Kidney glomerular epithelial cell (primary cell): ENCODE results near the gene HAPLN1.

Source experiments
- DNase-seq: peaks from one replicate; lab custom pipeline; 2025; lab: John Stamatoyannopoulos, UW

HAPLN1 gene

DNA sequence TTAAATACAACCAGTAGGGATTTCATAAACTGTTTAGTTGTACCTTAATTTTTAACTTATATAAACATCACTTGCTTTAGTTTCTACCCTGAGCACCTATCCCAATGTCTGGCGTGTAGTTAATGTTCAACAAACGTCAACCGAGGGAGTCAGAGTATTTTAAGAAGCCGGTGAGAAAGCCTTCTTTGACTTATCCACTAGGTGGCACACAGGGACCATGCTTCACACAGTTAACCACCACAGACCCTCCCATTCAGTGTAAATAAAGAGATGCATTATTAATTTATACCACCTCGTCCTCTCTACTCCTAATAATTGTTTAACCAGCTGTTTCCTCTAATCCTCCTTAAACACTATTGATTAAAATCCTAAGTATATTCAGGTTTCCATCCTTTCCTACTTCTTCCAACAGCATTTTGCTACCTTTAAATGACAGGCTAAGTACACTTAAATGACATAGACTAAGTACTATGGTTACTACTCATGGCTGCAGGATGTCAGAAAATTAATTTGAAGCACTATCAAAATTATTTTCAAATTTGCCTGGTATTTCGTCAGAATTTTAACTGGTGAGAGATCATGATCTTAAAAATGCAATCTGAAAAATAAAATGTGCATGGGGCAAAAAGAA lies 2.3 kb downstream of the HAPLN1 start:
- peak; percentile 76 for DNase-seq

DNA sequence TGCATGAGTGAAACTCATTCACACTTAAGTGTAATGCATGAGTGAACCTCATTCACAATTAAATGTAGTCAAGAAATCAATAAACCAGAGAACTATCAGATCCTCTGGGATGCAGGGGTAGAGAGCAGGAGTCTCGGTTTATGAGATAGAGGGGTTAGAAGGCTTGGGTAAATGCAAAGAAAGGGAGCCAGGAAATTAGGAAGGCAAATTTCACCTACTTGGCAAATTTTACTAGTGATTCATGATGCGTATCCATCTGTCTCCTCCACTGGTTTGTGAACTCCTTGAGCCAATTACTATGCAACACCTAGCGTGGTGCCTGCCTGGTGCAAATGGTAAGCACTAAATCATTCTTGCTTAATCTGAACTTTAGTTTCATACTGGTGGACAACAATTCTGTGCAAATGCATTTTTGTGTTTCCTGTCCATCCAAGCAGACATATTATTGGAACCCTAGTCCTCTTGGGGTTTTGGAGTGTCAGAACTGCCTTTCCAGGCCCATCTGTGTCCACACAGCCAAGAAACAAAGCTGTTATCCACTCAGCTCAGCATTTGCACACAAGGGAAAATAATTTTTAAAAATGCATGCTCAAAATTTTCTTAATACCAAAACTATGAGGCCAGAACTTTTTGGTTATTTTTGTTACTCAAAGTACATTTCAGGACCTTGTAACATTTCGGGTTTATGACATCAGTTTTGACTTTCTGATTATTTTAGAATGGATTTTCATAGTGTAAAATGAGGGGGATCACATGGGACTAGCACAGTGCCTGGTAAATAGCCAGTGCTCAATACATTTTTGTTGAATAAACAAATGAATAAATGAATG lies 5.2 kb downstream of the HAPLN1 start:
- peak; percentile 15 for DNase-seq

DNA sequence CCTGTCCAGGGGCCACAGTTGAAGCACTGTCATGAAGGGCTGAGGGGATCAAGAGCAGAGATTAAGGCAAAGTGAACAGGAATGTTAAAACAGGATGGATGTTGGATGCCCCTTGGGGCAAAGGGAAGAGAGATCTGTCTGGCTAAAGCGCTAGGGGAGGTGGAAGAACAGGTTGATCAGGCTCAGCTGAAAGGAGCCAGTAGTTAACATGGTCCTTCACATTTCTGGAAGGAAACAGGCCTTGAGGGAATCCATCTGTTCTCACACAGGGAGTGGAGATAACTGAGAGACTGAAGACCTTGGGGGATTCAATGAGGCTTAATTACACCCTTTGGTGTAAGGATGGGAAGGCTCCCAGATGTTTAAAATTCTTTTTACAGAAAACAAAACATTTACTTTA lies 5.8 kb downstream of the HAPLN1 start:
- no peak for DNase-seq

DNA sequence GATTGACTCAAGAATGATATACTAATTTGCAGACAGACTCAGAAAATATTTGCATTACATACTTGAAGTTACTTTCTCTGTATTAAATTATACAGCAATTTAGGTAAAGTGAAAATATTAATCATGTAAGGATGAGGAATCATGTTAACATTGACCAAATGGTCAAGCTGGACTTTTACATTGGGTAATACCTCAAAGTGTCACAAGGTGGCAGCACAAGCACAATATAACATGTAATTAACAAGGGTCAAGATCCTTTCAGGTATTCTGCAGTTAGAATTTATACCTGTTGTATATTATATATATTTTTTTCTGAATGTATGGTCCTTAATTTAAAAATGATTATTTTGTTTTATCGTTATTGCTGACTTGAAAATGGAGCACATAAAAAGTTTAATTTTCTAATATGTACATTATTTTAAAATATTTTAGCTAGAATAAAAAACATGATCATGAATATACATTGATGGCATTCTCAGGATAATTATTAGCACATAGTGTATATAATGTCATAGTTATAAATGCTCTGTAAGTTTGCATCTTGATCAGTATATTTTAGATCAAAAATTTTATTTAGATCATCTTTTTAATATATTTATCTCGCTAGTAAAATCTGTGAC lies 8.6 kb downstream of the HAPLN1 start:
- DNase-seq: peak; percentile 36

DNA sequence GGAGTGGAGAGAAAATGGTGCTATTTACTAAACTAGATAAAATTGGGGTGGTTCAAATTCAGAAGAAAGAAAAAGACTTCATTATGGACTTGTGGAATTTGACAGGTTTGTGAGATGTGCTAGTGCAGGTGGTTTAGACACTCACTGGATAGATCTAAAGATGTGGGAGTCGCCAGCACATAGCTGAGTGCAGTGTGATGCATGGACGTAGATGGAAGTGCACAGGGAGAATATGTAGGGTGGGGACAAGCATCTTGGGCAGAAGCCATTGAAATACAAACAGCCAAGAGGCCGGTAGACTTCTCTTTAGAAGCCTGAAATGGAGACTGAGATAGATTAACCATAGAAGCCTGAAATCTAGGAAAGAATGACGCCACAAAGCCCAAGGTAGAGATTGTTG lies 10.7 kb downstream of the HAPLN1 start:
- DNase-seq: no peak

DNA sequence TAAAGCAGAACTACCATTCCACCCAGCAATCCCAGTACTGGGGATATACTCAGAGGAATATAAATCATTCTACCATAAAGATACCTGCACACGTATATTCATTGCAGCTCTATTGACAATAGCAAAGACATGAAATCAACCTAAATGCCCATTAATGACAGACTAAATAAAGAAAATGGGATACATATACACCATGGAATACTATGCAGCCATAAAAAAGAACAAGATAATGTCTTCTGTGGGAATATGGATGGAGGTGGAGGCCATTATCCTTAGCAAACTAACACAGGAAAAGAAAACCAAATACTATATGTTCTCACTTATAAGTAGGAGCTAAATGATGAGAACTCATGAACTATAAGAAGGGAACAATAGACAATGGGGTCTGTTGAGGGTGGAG lies 12.5 kb downstream of the HAPLN1 start:
- no peak for DNase-seq

DNA sequence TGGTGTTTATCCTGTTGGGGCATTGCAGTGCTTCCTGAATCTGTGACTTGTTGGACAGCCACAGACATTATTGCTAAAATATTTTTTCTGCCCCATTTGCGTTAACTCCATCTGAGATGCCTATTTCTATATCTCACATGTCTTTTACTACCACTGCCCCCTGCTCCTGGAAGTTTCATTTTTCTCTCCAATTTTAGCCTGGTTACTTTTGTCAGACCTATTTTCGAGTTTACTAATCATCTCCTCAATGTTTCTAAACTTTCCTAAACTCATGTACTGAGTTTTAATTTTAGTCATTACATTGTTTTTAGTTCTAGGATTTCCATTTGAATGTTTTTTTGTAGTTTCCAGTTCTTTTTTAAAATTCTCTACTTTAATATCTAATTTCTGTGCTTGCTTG lies 17.6 kb downstream of the HAPLN1 start:
- no peak for DNase-seq

DNA sequence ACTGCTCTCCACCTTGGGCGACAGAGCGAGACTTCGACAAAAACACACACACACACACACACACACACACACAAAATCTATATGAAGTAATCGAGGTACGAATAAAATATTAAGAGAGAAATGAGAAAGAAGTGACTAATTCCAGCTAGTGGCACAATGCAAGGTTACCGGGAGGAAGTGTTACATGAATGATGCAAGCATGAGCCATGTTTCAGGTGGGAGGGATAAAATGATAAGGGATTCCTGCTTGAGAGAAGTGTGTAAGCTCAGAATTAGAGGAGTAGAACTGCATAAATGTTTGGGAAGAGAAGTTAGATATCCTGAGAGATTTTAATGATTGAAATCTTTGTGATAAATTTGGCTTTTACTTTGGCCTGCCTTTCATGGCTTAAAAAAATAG lies 18.8 kb downstream of the HAPLN1 start:
- DNase-seq: no peak

DNA sequence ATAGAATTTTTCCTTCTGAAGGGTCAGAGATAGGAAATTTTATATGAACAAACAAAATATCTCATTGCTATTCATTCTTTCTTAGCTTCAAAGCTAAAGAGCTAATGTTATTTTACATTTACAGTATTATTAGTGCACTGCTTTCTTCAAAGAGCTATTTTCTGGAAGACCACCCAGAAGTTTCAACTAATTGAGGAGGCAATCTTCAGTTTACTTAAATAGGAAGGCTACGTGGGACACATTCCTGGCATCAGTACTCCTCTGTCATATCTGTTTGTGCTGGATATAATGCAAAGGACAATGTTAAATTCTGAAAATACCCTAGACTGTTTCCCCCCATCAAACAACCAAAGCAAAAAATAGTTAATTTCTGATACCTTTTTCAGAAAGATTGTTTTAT lies 30.8 kb downstream of the HAPLN1 start:
- no peak for DNase-seq

DNA sequence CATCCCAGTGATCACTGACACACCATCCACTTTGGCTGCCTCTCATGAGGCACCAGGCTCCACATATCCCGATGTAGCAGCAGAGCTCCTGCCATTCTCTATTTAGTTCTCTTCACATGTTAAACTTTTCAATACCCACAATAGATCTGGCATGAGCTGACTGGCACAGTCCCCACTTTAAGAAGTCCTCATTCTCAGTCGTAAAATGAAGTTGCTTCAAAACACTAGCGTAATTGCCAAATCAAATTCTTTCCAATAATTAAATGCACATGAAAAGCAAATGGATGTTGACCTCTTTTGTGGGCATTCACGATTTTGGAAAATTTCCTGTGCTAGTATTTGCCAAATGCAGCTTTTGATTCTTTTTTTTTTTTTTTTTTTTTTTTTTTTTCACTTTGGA lies 32.4 kb downstream of the HAPLN1 start:
- DNase-seq: no peak

DNA sequence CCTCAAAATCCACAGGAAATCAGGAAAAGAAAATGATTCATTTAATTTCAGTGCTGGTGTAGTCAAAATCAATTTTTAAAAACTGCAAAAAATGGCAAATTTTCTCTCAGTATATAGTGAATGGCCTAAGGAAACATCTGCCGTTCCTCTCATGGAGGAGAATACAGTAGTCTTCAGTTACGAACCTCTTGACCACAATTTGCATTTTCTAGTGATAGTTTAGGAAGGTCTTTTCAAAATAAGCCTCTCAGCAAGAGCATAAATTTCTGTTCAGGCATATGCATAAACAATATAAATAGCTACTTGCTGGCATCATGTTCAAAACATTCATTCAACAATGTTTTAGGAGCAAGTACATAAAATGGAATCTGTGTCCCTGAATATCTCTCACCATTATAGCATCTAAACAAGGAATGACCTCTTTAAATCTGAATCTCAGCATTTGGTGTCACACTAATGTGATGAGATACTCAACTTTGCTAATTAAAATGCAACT lies 33.5 kb downstream of the HAPLN1 start:
- no peak for DNase-seq

DNA sequence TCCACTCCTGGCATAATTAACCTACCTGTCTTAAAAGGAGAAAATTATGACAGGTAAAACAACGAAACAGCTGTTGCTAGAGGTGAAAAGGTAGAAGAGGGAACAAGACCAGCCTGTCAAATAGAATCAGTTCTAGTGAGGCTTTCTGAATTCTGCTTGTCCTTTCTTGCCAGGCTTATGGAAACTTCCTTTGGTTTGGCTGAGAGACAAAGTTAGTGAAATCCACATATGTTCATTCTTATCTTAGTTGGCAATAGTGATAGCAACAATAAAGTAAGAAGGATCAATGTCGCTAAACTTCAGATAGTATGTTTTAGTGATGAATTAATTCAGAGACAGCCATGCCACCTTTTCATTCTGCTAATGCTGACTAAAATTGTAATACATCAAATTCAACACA lies 34.4 kb downstream of the HAPLN1 start:
- DNase-seq: no peak

DNA sequence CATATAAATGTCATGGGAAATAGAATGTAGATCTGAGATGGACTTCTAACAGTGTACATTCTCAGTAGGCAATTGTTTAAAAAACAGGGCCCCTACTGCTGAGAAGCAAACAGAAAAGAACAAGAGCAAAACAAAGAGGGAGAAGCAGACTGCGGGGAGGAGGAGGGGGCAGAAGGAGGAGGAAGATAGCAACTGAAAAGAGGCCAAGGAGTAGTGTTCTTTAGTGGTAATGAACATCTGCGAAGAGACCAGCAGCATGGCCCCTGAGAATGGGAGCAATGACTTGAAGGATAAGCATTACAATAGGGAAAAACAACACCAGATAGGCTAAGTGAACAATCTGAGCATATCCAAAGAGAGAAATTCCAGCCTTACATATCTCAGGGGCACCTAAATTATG lies 36.8 kb downstream of the HAPLN1 start:
- DNase-seq: no peak

DNA sequence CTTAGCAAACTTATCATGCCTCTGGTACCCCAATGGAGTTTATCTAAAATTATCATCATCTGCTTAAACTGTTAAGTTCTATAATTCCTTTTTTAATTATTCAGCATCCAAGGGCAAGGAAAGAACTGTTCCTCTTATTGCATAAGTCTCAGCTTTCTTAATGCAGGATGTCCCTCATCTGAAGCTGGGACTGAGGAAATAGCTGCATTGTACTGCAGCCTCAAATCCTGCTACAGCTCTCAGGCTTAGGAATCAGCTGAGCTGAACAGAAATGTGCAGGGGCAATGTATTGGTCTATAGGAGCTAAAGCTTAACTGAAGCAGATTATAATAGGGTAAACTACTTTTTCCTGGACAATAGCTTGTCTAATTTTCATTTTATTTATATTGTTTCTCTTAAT lies 48.0 kb downstream of the HAPLN1 start:
- DNase-seq: no peak

DNA sequence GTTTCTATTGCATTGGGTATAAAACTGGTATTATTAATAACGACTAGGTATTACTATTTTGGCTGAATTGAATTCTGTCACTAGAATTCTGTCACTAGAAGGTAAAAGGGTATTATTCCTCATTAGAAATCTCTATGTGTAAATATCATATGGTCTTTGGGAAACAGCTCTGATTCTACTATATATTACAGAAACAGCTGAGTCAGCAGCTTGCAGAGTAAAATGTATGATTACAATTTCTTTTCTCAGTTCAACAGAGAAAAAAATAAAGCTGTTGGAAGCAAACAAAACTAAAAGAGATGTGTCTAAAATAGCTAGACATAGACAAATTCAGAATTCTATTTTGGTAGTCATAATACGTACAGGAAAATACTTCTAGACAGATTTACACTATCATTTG lies 48.5 kb downstream of the HAPLN1 start:
- DNase-seq: no peak

DNA sequence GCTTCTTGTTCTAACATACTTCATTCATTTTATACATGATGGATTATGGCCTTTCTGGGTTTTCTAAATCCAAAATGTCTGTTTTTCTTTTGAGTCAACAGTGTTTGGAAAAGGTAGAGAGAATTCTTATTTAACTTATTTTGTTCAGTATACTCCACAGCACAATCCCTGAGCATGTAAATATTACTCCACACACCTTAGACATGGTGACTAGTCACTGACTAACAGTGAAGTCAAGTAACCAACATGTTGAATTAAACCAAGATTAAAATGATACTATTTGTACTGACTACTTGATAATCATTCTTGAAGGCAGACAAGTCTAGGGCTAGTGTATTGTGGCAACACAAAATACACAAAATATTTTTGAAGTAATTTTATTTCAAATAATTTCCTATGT lies 55.0 kb downstream of the HAPLN1 start:
- no peak for DNase-seq

DNA sequence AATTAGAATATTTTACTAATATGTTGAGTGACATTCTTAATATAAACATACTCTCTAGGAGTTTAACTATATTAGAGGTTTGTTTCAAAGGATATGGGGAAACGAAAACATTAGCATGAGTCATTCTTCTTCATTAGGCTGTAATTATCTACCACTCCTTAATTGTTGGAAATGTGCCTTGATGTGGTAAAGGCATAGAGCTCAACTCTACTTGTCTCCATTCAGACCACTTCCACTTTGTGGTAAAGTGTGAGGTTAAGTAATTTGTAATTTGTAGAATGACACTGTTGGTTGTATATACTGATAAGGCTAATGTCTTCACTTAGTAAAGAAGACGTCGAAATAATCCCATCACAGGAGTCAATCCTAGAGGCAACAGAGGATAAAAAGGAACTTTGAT lies 58.1 kb downstream of the HAPLN1 start:
- no peak for DNase-seq

DNA sequence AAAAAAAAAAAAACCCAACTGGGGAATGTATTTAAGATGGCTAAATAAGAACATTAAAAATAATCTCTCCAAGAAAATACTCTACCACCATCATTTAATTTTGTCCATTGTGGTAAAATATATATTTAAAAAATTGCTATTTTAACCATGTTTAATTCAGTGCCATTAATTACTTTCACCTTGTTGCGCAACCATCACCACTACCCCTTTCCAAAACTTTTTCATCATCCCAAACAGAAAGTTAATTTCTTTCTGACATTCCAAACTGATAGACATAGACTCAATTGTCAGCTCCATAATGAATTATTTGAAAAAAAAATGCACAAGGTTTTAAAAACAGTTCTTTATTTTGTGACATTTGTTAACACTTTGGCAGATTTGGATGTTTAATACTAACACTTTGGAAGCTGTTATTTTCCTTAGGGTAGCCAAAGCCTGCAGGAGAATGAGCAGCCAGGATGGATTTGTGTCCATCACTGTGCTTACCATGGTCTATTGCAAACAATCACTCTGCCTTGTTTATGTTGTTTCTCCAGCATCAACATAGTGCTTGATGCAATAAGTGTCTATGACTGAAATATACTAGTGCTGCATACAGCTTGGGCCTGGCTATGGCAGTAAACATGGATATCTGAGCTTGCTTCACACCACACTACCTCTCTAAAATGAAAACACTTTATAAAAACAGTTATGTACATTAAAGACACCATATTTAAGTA lies 62.7 kb downstream of the HAPLN1 start:
- no peak for DNase-seq

DNA sequence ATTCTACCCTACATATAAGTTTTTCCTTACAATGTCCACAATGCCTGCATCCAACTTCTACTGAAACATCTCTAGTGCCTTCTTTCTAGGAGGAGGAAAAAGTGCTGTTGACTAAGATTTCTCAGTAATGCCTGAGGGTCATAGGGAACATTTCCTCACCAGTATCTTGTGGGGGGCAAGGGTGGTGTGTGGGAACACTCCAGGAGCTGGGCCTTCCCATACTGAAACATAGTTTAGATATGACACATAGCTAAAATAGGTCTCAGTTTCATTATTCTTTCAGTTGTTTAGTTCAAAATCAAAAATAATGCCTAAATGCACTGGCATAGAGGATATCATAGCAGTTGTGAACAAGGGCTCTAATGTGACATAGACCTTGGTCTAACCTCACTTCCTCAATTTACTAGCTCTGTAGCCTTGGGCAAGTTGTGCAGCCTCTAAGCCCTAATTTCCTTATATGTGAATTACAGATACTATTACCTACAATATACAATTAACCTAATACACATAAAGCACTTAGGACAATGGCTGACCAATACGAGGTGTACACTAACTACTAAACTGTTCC lies 66.1 kb downstream of the HAPLN1 start:
- no peak for DNase-seq

DNA sequence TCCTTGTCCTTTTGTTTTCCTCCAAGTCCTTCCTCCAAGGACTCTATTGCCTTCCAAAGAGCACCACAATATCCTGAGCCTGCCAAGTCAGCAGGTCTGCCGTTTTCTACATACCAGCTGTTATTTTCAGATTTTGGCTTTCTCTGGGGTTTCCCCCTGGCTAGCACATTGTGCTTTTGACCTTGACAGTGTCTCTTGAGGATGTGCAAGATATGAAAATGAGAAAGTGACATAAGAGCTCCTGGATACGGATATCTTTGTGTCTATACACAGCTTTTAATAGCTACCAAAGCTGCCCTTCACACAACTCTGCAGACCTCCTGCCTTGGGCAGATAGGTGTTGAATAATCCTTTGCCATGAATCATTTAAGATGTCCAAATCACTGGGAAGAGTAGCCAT lies 67.0 kb downstream of the HAPLN1 start:
- no peak for DNase-seq

DNA sequence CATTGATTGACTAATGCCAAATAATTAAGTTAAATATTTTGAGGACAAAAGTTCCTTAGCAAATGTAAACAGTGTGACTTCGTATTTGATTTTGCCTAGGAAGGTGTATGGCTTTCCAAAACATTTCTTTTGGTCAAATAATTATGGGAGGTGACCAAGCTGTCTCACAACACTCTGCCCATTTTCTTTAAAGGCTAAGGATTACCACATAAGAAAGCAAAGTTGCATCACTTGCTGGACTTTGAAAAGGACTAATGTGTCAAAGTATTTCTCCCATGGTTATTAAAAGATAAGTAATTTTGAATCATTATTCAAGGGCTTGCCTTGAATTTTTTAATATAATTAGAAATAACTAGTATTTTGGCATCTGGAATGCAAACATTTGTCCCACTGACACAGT lies 74.7 kb downstream of the HAPLN1 start:
- no peak for DNase-seq

DNA sequence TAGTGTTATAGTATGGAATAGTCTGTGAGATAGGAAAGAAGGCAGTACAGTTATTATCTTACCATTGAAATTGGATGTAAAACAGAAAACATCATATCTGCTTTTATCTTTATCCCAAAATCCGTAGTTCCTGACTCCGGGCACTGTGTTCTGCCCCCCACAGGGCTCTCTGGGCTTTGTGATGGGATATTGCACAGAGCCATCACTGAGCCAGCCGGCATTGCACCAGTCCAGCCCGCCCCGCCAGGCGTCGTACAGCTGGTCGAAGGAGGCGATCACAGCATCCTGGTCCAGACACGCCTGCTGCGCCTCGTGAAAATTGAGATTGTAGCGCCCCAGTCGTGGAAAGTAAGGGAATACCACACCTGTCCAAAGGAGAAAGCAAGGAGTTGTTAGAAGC lies 76.4 kb downstream of the HAPLN1 start:
- DNase-seq: no peak
